Measurements from ENCODE around the gene SLC5A4.

Gene SLC5A4

DNA sequence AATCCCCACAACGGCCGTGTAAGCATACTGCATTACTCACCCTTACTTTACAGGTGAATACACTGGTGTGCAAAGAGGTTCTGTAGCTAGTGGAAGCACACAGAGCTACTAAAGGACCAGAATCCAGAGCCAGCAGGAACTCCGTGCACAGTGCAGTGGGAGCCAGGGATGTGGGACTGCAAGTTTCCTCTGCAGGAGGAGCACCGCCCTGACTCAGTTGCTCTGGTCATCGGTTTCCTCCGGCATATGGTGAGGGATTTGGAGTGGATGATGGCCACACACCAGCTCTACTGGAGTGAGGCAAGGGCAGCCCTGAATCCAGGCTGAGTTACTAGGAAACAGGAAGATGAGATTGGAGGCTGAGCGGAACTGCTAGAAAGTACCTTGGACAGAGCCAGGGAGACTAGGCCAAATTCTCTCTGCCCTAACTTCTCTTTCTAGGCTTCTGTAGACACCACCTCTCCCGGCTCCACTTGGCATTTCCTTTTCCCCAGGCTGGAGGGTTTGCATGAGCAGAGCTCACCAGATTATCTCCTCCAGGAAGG is 77.9 kb downstream of the SLC5A4 start:
- H3K4me2 ChIP-seq, result no peak overlapping the region
- no peaks in the 10 kb centered on the region for H3K27me3 ChIP-seq
- H3K27ac ChIP-seq, result no peak overlapping the region
- H3K36me3 ChIP-seq, result no peaks in the 10 kb centered on the region
- H4K20me1 ChIP-seq, result no peaks in the 10 kb centered on the region
- no peak for TF ChIP-seq Cebpa-rat (IDR thresholded peaks at IDR 0.05)
- peaks cover 5% of the 10 kb centered on the region; the same call in 1 of the 2 replicates for H3K9me3 ChIP-seq
- H3K4me1 ChIP-seq, result no peaks in the 10 kb centered on the region
- H3K4me3 ChIP-seq, result no peak overlapping the region
- H3K9ac ChIP-seq, result no peak overlapping the region

DNA sequence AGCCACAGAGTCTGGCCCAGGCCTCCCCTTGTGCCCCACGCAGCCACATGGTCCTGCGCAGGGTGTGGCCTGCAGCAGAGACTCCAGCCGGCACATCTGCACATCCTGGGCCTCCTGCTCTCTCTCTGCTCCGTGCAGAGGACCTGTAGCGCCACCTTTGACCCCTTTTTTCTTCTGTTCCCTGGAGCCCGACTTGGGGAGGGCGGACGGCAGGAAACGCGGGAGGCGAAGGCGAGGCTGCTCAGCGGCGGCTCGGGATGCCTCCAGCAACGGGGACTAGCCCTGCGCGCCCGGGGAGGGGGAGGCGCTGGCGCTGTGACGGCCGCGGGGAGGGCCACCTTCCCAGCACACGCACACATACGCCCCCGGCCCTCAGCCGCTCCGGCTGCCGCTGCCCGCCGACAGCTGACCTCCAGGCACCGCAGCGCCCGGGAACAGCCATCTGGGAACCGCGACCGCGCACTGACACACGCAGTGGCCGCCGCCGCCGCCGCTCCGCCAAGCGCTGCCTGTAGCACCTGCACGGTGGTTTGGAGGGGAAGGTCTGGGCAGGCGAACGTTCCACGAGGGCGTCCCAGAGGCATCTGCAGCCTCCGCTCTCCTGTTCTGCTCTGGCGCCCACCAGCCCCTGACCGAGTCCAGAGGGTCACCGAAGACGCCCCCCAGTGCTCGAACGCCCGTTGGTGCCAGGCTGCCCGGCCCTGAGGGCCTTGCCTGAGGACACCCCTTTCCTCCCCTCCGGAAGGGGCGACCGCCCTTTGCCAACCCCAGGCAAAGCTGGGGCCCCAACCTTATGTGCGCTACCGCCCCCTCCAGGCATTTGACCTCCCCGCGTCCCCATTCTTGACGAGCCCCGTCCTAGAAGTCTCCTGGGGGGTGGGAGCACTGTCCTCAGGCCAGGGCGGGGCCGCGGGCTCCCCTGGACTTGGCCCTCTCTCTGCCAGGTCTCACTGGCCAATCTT is 79.2 kb downstream of the SLC5A4 start:
- Histone ChIP-seq H3K9me3 (peaks cover 5% of the 10 kb centered on the region; the same call in 1 of the 2 replicates), H4K20me1 (no peaks in the 10 kb centered on the region), H3K27me3 (no peaks in the 10 kb centered on the region), H3K4me2 (no peak overlapping the region), H3K27ac (no peak overlapping the region), H3K4me1 (no peaks in the 10 kb centered on the region), H3K4me3 (no peak overlapping the region), H3K9ac (no peak overlapping the region), H3K36me3 (no peaks in the 10 kb centered on the region)
- TF ChIP-seq Cebpa-rat (IDR thresholded peaks at IDR 0.05), result no peak

GRCh38 chr22:32175115-32175514 is 80.0 kb downstream of the SLC5A4 start:
- H3K4me2 ChIP-seq, result no peak overlapping the region
- H3K27me3 ChIP-seq, result no peaks in the 10 kb centered on the region
- no peaks in the 10 kb centered on the region for H3K4me1 ChIP-seq
- no peaks in the 10 kb centered on the region for H4K20me1 ChIP-seq
- H3K9me3 ChIP-seq, result peaks cover 5% of the 10 kb centered on the region; the same call in 1 of the 2 replicates
- H3K9ac ChIP-seq, result no peak overlapping the region
- TF ChIP-seq Cebpa-rat (IDR thresholded peaks at IDR 0.05), result no peak
- H3K36me3 ChIP-seq, result no peaks in the 10 kb centered on the region
- H3K4me3 ChIP-seq, result no peak overlapping the region
- no peak overlapping the region for H3K27ac ChIP-seq

All from BLaER1 (cell line).